HepG2 (cell line): ENCODE measurements around the gene TOMM20. TPM values are rescaled to one million over a fixed set of nuclear protein-coding genes. Genes with fewer than 3 reads are reported as not detected.

Experiments
- AGO1 ChIP-seq: fragments of 200-400 bp; formaldehyde crosslinking; IDR thresholded peaks from 2 replicates; pipeline ENCODE4 v1.6.1; 2017; ENCODE audit warnings: mild to moderate bottlenecking, low read depth, low read length, moderate library complexity; ENCODE audit not compliant: poor library complexity, severe bottlenecking
- ATRX ChIP-seq: sonication (generic); formaldehyde crosslinking; IDR thresholded peaks from 2 replicates; pipeline ENCODE4 v1.4.0; 2020; ENCODE audit warnings: missing genetic modification reagents, borderline replicate concordance
- BCL6 ChIP-seq: IDR thresholded peaks from 2 replicates; pipeline ENCODE4 v1.6.1; 2016; ENCODE audit warnings: missing genetic modification reagents, missing compliant biosample characterization
- HMGA1 ChIP-seq: sonication (generic); formaldehyde crosslinking; conservative IDR thresholded peaks from 2 replicates; pipeline ENCODE4 v1.4.0; 2020; ENCODE audit warnings: missing genetic modification reagents
- MIER2 ChIP-seq: IDR thresholded peaks from 2 replicates; pipeline ENCODE4 v1.6.1; 2016; ENCODE audit warnings: missing biosample characterization, missing genetic modification reagents
- MYC ChIP-seq: sonication (generic); formaldehyde crosslinking; IDR thresholded peaks from 2 replicates; pipeline ENCODE4 v1.9.0; 2021; ENCODE audit warnings: missing genetic modification reagents, borderline replicate concordance
- NCOA5 ChIP-seq: sonication (generic); formaldehyde crosslinking; IDR thresholded peaks from 2 replicates; pipeline ENCODE4 v1.4.0; 2020; ENCODE audit warnings: missing genetic modification reagents
- NCOR1 ChIP-seq: fragments of 200-600 bp; sonication (generic); IDR thresholded peaks from 2 replicates; pipeline ENCODE4 v1.7.0; 2017; ENCODE audit warnings: antibody characterized with exemption, low read length, borderline replicate concordance
- PAXIP1 ChIP-seq: sonication (generic); formaldehyde crosslinking; conservative IDR thresholded peaks from 2 replicates; pipeline ENCODE4 v1.4.0; 2020; ENCODE audit warnings: mild to moderate bottlenecking, missing genetic modification reagents, moderate library complexity
- PLRG1 ChIP-seq: fragments of 450-650 bp; conservative IDR thresholded peaks from 2 replicates; pipeline ENCODE4 v1.6.1; 2016
- RBFOX2 ChIP-seq: fragments of 200-400 bp; formaldehyde crosslinking; IDR thresholded peaks from 2 replicates; pipeline ENCODE4 v1.6.1; 2017; ENCODE audit warnings: low read depth, mild to moderate bottlenecking, low read length
- SIN3A ChIP-seq: IDR thresholded peaks from 2 replicates; pipeline ENCODE4 v1.6.1; 2011; ENCODE audit warnings: low read depth, mild to moderate bottlenecking, control low read depth, low read length, borderline replicate concordance
- SNRNP70 ChIP-seq: fragments of 200-400 bp; formaldehyde crosslinking; IDR thresholded peaks from 2 replicates; pipeline ENCODE4 v1.6.1; 2017; ENCODE audit warnings: mild to moderate bottlenecking, low read depth, low read length, moderate library complexity
- SRSF4 ChIP-seq: fragments of 200-400 bp; formaldehyde crosslinking; IDR thresholded peaks from one replicate; pipeline ENCODE4 v1.6.1; 2018; ENCODE audit warnings: mild to moderate bottlenecking, low read depth, low read length, moderate library complexity; ENCODE audit not compliant: poor library complexity, severe bottlenecking
- SRY ChIP-seq: sonication (generic); formaldehyde crosslinking; IDR thresholded peaks from 2 replicates; pipeline ENCODE4 v1.8.0; 2022; ENCODE audit warnings: mild to moderate bottlenecking, missing genetic modification reagents
- TGIF2 ChIP-seq: IDR thresholded peaks from 2 replicates; pipeline ENCODE4 v1.6.1; 2016; ENCODE audit warnings: control low read depth, missing compliant biosample characterization
- ZNF331 ChIP-seq: sonication (generic); formaldehyde crosslinking; IDR thresholded peaks from 2 replicates; pipeline ENCODE4 v1.4.0; 2020; ENCODE audit warnings: missing genetic modification reagents
- ZNF609 ChIP-seq: sonication (generic); formaldehyde crosslinking; IDR thresholded peaks from 2 replicates; pipeline ENCODE4 v1.4.0; 2020; ENCODE audit warnings: mild to moderate bottlenecking, missing genetic modification reagents, borderline replicate concordance
- ZNF629 ChIP-seq: sonication (generic); formaldehyde crosslinking; conservative IDR thresholded peaks from 2 replicates; pipeline ENCODE4 v1.5.0; 2020; ENCODE audit warnings: missing genetic modification reagents
- ZNF691 ChIP-seq: sonication (generic); formaldehyde crosslinking; IDR thresholded peaks from 2 replicates; pipeline ENCODE4 v1.4.0; 2020; ENCODE audit warnings: missing genetic modification reagents, low read depth, mild to moderate bottlenecking, borderline replicate concordance
- ZZZ3 ChIP-seq: sonication (generic); formaldehyde crosslinking; IDR thresholded peaks from 2 replicates; pipeline ENCODE4 v1.4.0; 2020; ENCODE audit warnings: missing genetic modification reagents, mild to moderate bottlenecking, borderline replicate concordance
- polyA plus RNA-seq, 8 experiments: library from polyadenylated mRNA; depleted of rRNA in 3 of 8; stranded (reverse) in 7 of 8; unstranded in 1 of 8; fragments of >200 nt; fragmentation: Illumina TruSeq in 4 of 8; extraction: Trizol in 4 of 8; gene quantifications; 2 replicates each; pipeline versions ENCODE4 v1.2.1 to v1.2.3, GENCODE V29; 2011 to 2016; ENCODE audit warnings: low read depth in 4 of 8, missing spikeins in 1 of 8, mixed read lengths in 1 of 8; ENCODE audit not compliant: insufficient read depth in 1 of 8
- total RNA-seq, 5 experiments: library from RNA; depleted of rRNA; stranded (reverse); fragments of >200 nt; fragmentation: Illumina TruSeq; extraction: Trizol; gene quantifications; 2 replicates each; pipeline ENCODE4 v1.2.3, GENCODE V29; 2016; ENCODE audit warnings: low read depth in 1 of 5

Gene TOMM20
- total and polyA plus RNA-seq, 2 of the 13 experiments (the other 11 are each of a cell fraction or from before 2014, with no cell fraction given): 153 to 376 TPM

GRCh38 chr1:235075048-235075776 lies 53.4 kb downstream of the TOMM20 start (continued):
- TF ChIP-seq RBFOX2 (peak; percentile 85), ZNF331 (CRISPR knock-in tag) (peak; percentile 30; the same call in 1 of the 2 replicates), ZNF609 (CRISPR knock-in tag) (peak; percentile 69), SIN3A (peak; percentile 27; the same call in 1 of the 2 replicates), AGO1 (no peak), ATRX (CRISPR knock-in tag) (no peak), SRY (CRISPR knock-in tag) (0 out of 2 replicates have a peak, but pooled peaks have one; percentile 38), HMGA1 (CRISPR knock-in tag) (no peak), SRSF4 (no peak), NCOA5 (no peak), MYC (CRISPR knock-in tag) (peak; percentile 53; the same call in 1 of the 2 replicates), TGIF2 (0 out of 2 replicates have a peak, but pooled peaks have one; percentile 25), BCL6 (CRISPR knock-in tag) (no peak; the same call in 1 of the 2 replicates), MIER2 (no peak), ZNF629 (CRISPR knock-in tag) (no peak), PLRG1 (no peak), SNRNP70 (no peak), ZZZ3 (CRISPR knock-in tag) (no peak), NCOR1 (peak; percentile 25; the same call in 1 of the 2 replicates), ZNF691 (no peak), PAXIP1 (CRISPR knock-in tag) (peak; percentile 72)
